Spleen (tissue), 11 donors: ENCODE data around the gene APOC1. TPM values are rescaled to one million over a fixed set of nuclear protein-coding genes. Genes with fewer than 3 reads are reported as not detected.

Experiments used
- DNase-seq: peaks from one replicate; pipeline ENCODE4 v3.0.0-alpha.2; 2020
- H3K27ac ChIP-seq, 8 donors: fragments of 200-600 bp; sonication (generic) in 7 of 8; 1 replicate in 4 of 8; 2 replicates in 4 of 8; pipeline versions ENCODE4 v1.5.0 to v1.8.0; 2016 to 2021; ENCODE audit warnings: inconsistent platforms in 4 of 8, mild to moderate bottlenecking in 4 of 8, moderate library complexity in 1 of 8
- H3K27me3 ChIP-seq, 7 donors: fragments of 200-600 bp; sonication (generic) in 6 of 7; replicated peaks in 1 of 7; 1 replicate in 4 of 7; 2 replicates in 3 of 7; pipeline versions ENCODE4 v1.5.0 to v1.8.0; 2016 to 2021; ENCODE audit warnings: inconsistent platforms in 3 of 7, mild to moderate bottlenecking in 1 of 7
- H3K36me3 ChIP-seq, 6 donors: fragments of 200-600 bp; sonication (generic) in 5 of 6; 1 replicate in 4 of 6; 2 replicates in 2 of 6; pipeline versions ENCODE4 v1.5.0 to v1.8.0; 2016 to 2021; ENCODE audit warnings: inconsistent platforms in 2 of 6
- H3K4me1 ChIP-seq, 6 donors: fragments of 200-600 bp; sonication (generic) in 5 of 6; 1 replicate in 3 of 6; 2 replicates in 3 of 6; pipeline versions ENCODE4 v1.5.0 to v1.8.0; 2016 to 2021; ENCODE audit warnings: inconsistent platforms in 3 of 6
- H3K4me3 ChIP-seq, 8 donors: fragments of 200-600 bp; sonication (generic) in 7 of 8; 1 replicate in 4 of 8; 2 replicates in 4 of 8; pipeline versions ENCODE4 v1.5.0 to v1.8.0; 2016 to 2021; ENCODE audit warnings: inconsistent platforms in 4 of 8, mild to moderate bottlenecking in 4 of 8, moderate library complexity in 2 of 8
- H3K9me3 ChIP-seq, 8 donors: fragments of 200-600 bp; sonication (generic) in 7 of 8; 1 replicate in 4 of 8; 2 replicates in 4 of 8; pipeline versions ENCODE4 v1.5.0 to v1.8.0; 2016 to 2021; ENCODE audit warnings: inconsistent platforms in 4 of 8
- CTCF ChIP-seq, 11 experiments: fragments of 200-600 bp in 7 of 11; fragments of 450-650 bp in 4 of 11; sonication (generic) in 4 of 11; IDR thresholded peaks in 8 of 11; conservative IDR thresholded peaks in 3 of 11; 1 replicate in 7 of 11; 2 replicates in 4 of 11; pipeline versions ENCODE4 v1.4.0 to v1.8.0; 2016 to 2021; ENCODE audit warnings: antibody characterized with exemption in 11 of 11, inconsistent platforms in 4 of 11, mild to moderate bottlenecking in 1 of 11
- POLR2A ChIP-seq, 3 donors: fragments of 450-650 bp; IDR thresholded peaks; one replicate each; pipeline ENCODE4 v1.5.1; 2017; ENCODE audit warnings: antibody characterized with exemption in 3 of 3, mild to moderate bottlenecking in 1 of 3
- POLR2AphosphoS5 ChIP-seq, 3 donors: sonication (generic); formaldehyde crosslinking; IDR thresholded peaks; one replicate each; pipeline ENCODE4 v1.5.1; 2017; ENCODE audit warnings: antibody characterized with exemption in 3 of 3
- WGBS, 5 donors: extraction: QIAGEN DNeasy Blood & Tissue Kit in 3 of 5; methylation state at CpG; one replicate each; pipeline versions ENCODE4 v1.1.5 to v1.1.7; 2013 to 2018; 5-methylcytosine and 5-hydroxymethylcytosine counted together
- intact Hi-C: fragments of 100-400 bp; cut with DNase I; formaldehyde crosslinking; loops from one replicate; pipeline ENCODE4 v1.15.0; 2023; ENCODE audit warnings: low total_unique reads
- polyA plus RNA-seq, 3 donors: library from polyadenylated mRNA; stranded (reverse); fragments of 200-250 nt; gene quantifications; one replicate each; pipeline ENCODE4 v1.2.1, GENCODE V29; 2013
- total RNA-seq, 7 donors: library from RNA; depleted of rRNA in 3 of 7; stranded (reverse); fragments of >200 nt in 3 of 7; fragmentation: NEBNext Ultra II Directional in 4 of 7; extraction: Animal tissue kit (Norgen Biotek cat#: 25700) in 4 of 7; gene quantifications; one replicate each; pipeline versions ENCODE4 v1.1.0 to v1.2.1, GENCODE V29; 2016 to 2021
- donor health status: healthy with polysubstance abuse.
- donor health status: DM: no; HTN: no; CAD: no; lungs with moderate emphysema.
- donor health status: DM: no; HTN: no; CAD: no.
- donor health status: Bipolar disorder and iron deficiency.
- donor health status: healthy.
- donor health status: DM: no; HTN: no; CAD: no.
- donor health status: DM: yes; HTN: yes; CAD: no.

The APOC1 gene
- total and polyA plus RNA-seq, 10 donors = 90.0 to 465 (median 198) TPM

- DNase-seq = no peak
- Histone ChIP-seq H3K4me1 (peaks cover 20 to 35% (median 25%) of the 10 kb centered on the region in 6 donors), H3K4me3 (no peak overlapping the region), H3K9me3 (no peaks in the 10 kb centered on the region), H3K36me3 (peaks cover 0 to 71% (median 57%) of the 10 kb centered on the region in 6 donors), H3K27ac (no peak overlapping the region), H3K27me3 (no peaks in the 10 kb centered on the region)
- intact Hi-C loops = loop anchor here (10.0 kb wide), 1 partner anchor 151 kb away; no protein-coding TSS in a partner anchor
- 91 to 95% (median 92%) methylated on average over 15 to 18 of the region's 18 CpGs for WGBS, 5 donors
- no peak for TF ChIP-seq CTCF (IDR thresholded peaks at IDR 0.05 in 8 of 11, conservative IDR thresholded peaks at IDR 0.05 in 3 of 11)
- TF ChIP-seq POLR2AphosphoS5 (IDR thresholded peaks at IDR 0.05) = no peak
- TF ChIP-seq POLR2A (IDR thresholded peaks at IDR 0.05) = no peak
Measured at GRCh38 chr19:44893332-44894051, 20.9 kb upstream of the APOC1 start.

DNA sequence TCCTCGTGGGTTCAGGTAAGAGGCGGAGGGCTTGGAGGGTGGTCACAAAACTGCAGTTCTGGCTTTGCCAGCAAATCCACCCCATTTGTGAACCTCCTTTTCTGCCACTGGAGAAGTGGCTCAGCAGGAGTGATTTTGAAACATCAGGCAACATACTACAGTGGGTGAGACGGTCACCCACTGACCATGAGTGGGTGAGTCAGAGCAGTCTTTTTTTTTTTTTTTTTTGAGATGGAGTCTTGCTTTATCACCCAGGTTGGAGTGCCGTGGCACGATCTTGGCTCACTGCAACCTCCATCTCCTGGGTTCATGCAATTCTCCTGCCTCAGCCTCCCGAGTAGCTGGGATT lies 20.4 kb upstream of the APOC1 start:
- no peak for TF ChIP-seq POLR2A (IDR thresholded peaks at IDR 0.05)
- no peak for TF ChIP-seq POLR2AphosphoS5 (IDR thresholded peaks at IDR 0.05)
- TF ChIP-seq CTCF (IDR thresholded peaks at IDR 0.05 in 8 of 11, conservative IDR thresholded peaks at IDR 0.05 in 3 of 11) = no peak
- Histone ChIP-seq H3K9me3 (no peaks in the 10 kb centered on the region), H3K27me3 (no peaks in the 10 kb centered on the region), H3K27ac (no peak overlapping the region), H3K4me3 (no peak overlapping the region), H3K4me1 (peaks cover 20 to 34% (median 25%) of the 10 kb centered on the region in 6 donors), H3K36me3 (peaks cover 0 to 71% (median 59%) of the 10 kb centered on the region in 6 donors)
- WGBS, 5 donors = 93 to 98% (median 94%) methylated on average over 6 of the region's 6 CpGs
- intact Hi-C loops = loop anchor here (10.0 kb wide), 1 partner anchor 151 kb away; no protein-coding TSS in a partner anchor
- DNase-seq = no peak

- Histone ChIP-seq H3K27me3 (no peaks in the 10 kb centered on the region), H3K4me1 (peaks cover 14 to 25% (median 19%) of the 10 kb centered on the region in 6 donors), H3K27ac (no peak overlapping the region), H3K36me3 (peaks cover 0 to 77% (median 63%) of the 10 kb centered on the region in 6 donors), H3K4me3 (no peak overlapping the region), H3K9me3 (no peaks in the 10 kb centered on the region)
- TF ChIP-seq CTCF (IDR thresholded peaks at IDR 0.05 in 8 of 11, conservative IDR thresholded peaks at IDR 0.05 in 3 of 11) (no peak), POLR2A (IDR thresholded peaks at IDR 0.05) (no peak), POLR2AphosphoS5 (IDR thresholded peaks at IDR 0.05) (no peak)
- DNase-seq = no peak
- 80 to 88% (median 83%) methylated on average over 9 of the region's 9 CpGs for WGBS, 5 donors
- intact Hi-C loops = loop anchor here (10.0 kb wide), 1 partner anchor 150 kb away; no protein-coding TSS in a partner anchor
Measured at GRCh38 chr19:44894946-44895345, 19.5 kb upstream of the APOC1 start.

GRCh38 chr19:44897835-44898234 lies 16.6 kb upstream of the APOC1 start:
- peaks cover 0 to 100% (median 91%) of the 10 kb centered on the region in 6 donors for H3K36me3 ChIP-seq
- DNase-seq = no peak
- no peak for TF ChIP-seq CTCF (IDR thresholded peaks at IDR 0.05 in 8 of 11, conservative IDR thresholded peaks at IDR 0.05 in 3 of 11)
- no peak for TF ChIP-seq POLR2AphosphoS5 (IDR thresholded peaks at IDR 0.05)
- no peak for TF ChIP-seq POLR2A (IDR thresholded peaks at IDR 0.05)

More at GRCh38 chr19:44897835-44898234, 16.6 kb upstream of the APOC1 start:
- intact Hi-C loops = loop anchor here (10.0 kb wide), 1 partner anchor 147 kb away; no protein-coding TSS in a partner anchor
- no peaks in the 10 kb centered on the region for H3K27me3 ChIP-seq
- WGBS, 5 donors = 88 to 97% (median 90%) methylated on average over 7 to 8 of the region's 8 CpGs
- H3K27ac ChIP-seq = no peak overlapping the region
- no peak overlapping the region for H3K4me3 ChIP-seq
- H3K9me3 ChIP-seq = no peaks in the 10 kb centered on the region
- peaks cover 0 to 7% (median 1%) of the 10 kb centered on the region in 6 donors for H3K4me1 ChIP-seq
